Measurements from ENCODE around the gene CNNM2. TPM values are rescaled to one million over a fixed set of nuclear protein-coding genes. Genes with fewer than 3 reads are reported as not detected.
A peak's percentile ranks its signal among the peaks of the same experiment; 100 is the strongest.

Gene CNNM2
- total and polyA plus RNA-seq, 11 donors, result 1.3 to 6.3 (median 3.4) TPM

DNA sequence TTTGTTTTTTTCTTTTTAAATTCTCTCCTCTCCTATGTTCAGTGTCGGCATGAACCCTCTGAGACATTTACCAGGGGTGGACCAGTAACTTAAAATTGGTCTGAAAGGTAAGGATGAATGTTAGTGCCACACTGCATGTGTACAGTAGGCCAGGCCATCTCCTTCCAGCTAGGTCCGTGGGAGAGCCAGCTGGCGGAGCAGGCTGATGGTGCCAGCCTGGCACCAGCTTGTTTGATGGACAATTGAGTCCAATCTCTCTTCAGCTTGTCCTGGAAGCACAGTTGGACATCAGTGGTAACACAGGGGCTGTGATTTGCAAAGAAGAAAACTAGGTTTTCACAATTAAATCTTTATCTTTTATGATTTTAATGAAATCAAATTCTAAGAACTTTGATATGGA lies 136.5 kb downstream of the CNNM2 start:
- Histone ChIP-seq H3K9me3 (no peaks in the 10 kb centered on the region), H3K4me3 (peak overlapping the region in 5 of 12 donors; percentile 27 to 52 (median 47)), H3K27me3 (no peaks in the 10 kb centered on the region), H3K4me1 (peaks cover 0 to 42% (median 16%) of the 10 kb centered on the region in 12 donors), H3K36me3 (peaks cover 0 to 10% (median 0%) of the 10 kb centered on the region in 9 donors), H3K27ac (peak overlapping the region in 6 of 12 donors; percentile 0 to 53 (median 28))
- no peak for DNase-seq
- TF ChIP-seq, protein P1, sequence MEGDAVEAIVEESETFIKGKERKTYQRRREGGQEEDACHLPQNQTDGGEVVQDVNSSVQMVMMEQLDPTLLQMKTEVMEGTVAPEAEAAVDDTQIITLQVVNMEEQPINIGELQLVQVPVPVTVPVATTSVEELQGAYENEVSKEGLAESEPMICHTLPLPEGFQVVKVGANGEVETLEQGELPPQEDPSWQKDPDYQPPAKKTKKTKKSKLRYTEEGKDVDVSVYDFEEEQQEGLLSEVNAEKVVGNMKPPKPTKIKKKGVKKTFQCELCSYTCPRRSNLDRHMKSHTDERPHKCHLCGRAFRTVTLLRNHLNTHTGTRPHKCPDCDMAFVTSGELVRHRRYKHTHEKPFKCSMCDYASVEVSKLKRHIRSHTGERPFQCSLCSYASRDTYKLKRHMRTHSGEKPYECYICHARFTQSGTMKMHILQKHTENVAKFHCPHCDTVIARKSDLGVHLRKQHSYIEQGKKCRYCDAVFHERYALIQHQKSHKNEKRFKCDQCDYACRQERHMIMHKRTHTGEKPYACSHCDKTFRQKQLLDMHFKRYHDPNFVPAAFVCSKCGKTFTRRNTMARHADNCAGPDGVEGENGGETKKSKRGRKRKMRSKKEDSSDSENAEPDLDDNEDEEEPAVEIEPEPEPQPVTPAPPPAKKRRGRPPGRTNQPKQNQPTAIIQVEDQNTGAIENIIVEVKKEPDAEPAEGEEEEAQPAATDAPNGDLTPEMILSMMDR (IDR thresholded peaks at IDR 0.05), result no peak
- TF ChIP-seq POLR2A (IDR thresholded peaks at IDR 0.05), result no peak
- intact Hi-C loops (cut with DNase I), result loop anchor here in 2 of 10 donors (5.0 kb wide), 2 partner anchors 132 to 137 kb away; partner anchors contain the start of gene CNNM2 (in 1 of the 2)
- peak in 2 of 4 donors; percentile 19 to 35 for ATAC-seq
- WGBS, 4 donors, result 80 to 89% (median 82%) methylated on average over 3 of the region's 3 CpGs

DNA sequence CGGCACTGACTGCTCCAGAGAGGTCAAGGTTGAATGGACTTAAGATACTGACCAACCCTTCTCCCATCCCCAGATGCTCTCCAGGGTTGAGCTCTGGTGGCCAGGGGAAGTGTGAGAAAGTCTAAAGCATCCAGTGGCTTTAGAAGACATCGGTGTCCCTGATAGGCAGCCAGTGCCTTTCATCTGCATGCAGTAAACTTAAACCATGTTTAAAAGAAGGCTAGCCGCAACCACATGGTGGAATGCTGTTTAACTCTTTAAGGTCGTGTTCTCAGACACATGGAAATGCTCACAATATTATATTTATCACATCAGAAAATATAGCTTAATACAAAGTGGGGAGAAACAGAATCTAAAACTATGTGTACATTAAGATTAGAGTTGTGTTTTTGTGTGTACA lies 137.0 kb downstream of the CNNM2 start:
- intact Hi-C loops (cut with DNase I), result no loop called here
- no peaks in the 10 kb centered on the region for H3K9me3 ChIP-seq

DNA sequence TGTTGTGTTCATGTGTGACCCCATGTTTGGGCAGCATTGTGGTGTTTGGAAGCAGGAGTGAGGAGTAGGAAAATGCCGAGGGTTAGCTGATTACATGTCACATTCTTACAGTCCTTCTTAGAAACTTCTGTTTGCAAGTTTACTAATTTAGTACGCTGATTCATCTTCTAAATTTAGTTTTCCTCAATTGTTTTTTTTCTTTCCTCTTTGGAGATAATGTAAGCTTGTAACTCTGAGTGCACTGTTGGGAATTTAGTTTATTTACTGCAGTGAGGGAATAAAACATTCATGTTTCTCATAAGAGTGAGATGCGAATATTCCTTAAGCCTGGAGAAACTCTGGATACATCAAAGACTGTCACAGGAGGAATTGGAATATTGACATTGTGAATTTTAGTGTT lies 139.9 kb downstream of the CNNM2 start:
- Histone ChIP-seq H3K4me1 (peaks cover 0 to 49% (median 16%) of the 10 kb centered on the region in 12 donors), H3K27me3 (no peaks in the 10 kb centered on the region), H3K36me3 (peaks cover 0 to 5% (median 0%) of the 10 kb centered on the region in 9 donors), H3K27ac (peak overlapping the region; percentile 20 to 90 (median 78)), H3K4me3 (no peak overlapping the region), H3K9me3 (no peaks in the 10 kb centered on the region)
- TF ChIP-seq, protein P1 (IDR thresholded peaks at IDR 0.05), result no peak
- no peak for TF ChIP-seq POLR2A (IDR thresholded peaks at IDR 0.05)
- WGBS, 4 donors, result 40 to 45% (median 42%) methylated on average over 3 of the region's 3 CpGs
- no peak for DNase-seq
- intact Hi-C loops (cut with DNase I), result no loop called here
- peak; percentile 33 to 74 (median 52) for ATAC-seq

More for the DNA sequence above, 137.0 kb downstream of the CNNM2 start:
- peaks cover 0 to 42% (median 16%) of the 10 kb centered on the region in 12 donors for H3K4me1 ChIP-seq
- WGBS, 4 donors, result 52 to 61% (median 55%) methylated on average over 4 of the region's 4 CpGs
- peak overlapping the region in 1 of 12 donors; percentile 37 for H3K27ac ChIP-seq
- H3K36me3 ChIP-seq, result peaks cover 0 to 5% (median 0%) of the 10 kb centered on the region in 9 donors
- ATAC-seq (no peak), DNase-seq (no peak)
- no peaks in the 10 kb centered on the region for H3K27me3 ChIP-seq
- TF ChIP-seq, protein P1 (IDR thresholded peaks at IDR 0.05), result no peak
- no peak for TF ChIP-seq POLR2A (IDR thresholded peaks at IDR 0.05)
- H3K4me3 ChIP-seq, result no peak overlapping the region

DNA sequence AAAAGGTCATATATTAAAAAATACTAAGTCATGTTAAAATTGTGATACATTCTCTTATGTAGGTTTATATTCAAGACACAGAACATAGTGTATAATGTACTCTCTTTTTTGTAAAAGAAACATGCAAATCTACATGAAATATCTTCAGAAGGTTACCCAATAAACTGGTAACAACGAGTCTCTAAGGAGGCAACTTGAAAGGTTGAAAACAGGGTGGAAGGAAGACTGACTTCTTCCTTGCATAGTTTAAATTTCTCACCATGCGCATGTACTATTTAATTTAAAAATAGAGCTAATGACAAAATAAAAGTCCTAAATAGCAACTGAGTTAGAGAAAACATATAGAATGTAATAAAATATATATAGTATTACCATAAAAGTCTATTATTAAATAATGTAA lies 142.5 kb downstream of the CNNM2 start:
- no peak overlapping the region for H3K27ac ChIP-seq
- no peaks in the 10 kb centered on the region for H3K27me3 ChIP-seq
- peaks cover 0 to 5% (median 0%) of the 10 kb centered on the region in 9 donors for H3K36me3 ChIP-seq
- DNase-seq (no peak), ATAC-seq (no peak)
- no peak for TF ChIP-seq POLR2A (IDR thresholded peaks at IDR 0.05)
- TF ChIP-seq, protein P1 (IDR thresholded peaks at IDR 0.05), result no peak
- peaks cover 0 to 26% (median 6%) of the 10 kb centered on the region in 12 donors for H3K4me1 ChIP-seq
- intact Hi-C loops (cut with DNase I), result loop anchor here in 4 of 10 donors (5.0 to 10.0 kb wide), 4 partner anchors 184 to 336 kb away; partner anchors contain the start of genes CYP17A1 (in 2 of the 4) and RPEL1 (in 1 of the 4)
- H3K9me3 ChIP-seq, result no peaks in the 10 kb centered on the region
- WGBS, 4 donors, result 80 to 85% (median 82%) methylated on average over 2 of the region's 2 CpGs
- no peak overlapping the region for H3K4me3 ChIP-seq

Measured in heart left ventricle (tissue), 16 donors.